GM12878 (cell line): Measurements from ENCODE around the gene ERG. TPM values are rescaled to one million over a fixed set of nuclear protein-coding genes. Genes with fewer than 3 reads are reported as not detected.

Experiments used
- ATAC-seq: fragments of 200-7000 bp; cut with Tn5 transposase; 3 replicates; pipeline ENCODE4 v1.9.1; 2020; ENCODE audit warnings: mild to moderate bottlenecking, moderate library complexity
- BruUV-seq: library from RNA; stranded (reverse); fragments of 400-500 nt; replicated peaks from 2 replicates; lab custom pipeline; 2021; lab: Mats Ljungman, UMichigan
- CTCF ChIA-PET: fragments of 300-600 bp; sonication (Branson Sonifier 250); formaldehyde crosslinking; extraction: SDS; loops from one replicate; lab custom pipeline; 2021; ENCODE audit warnings: inconsistent platforms; lab: Yijun Ruan, JAX
- POLR2A ChIA-PET: fragments of 350-600 bp; formaldehyde crosslinking; extraction: SDS; loops from one replicate; lab custom pipeline; 2021; ENCODE audit warnings: inconsistent platforms; lab: Charles Lee
- RAD21 ChIA-PET: fragments of 300-600 bp; sonication (Branson Sonifier 250); formaldehyde crosslinking; loops from one replicate; lab custom pipeline; 2023; ENCODE audit warnings: antibody characterized with exemption; ENCODE audit not compliant: unreplicated experiment; lab: Charles Lee
- SMC1A ChIA-PET: fragments of 300-600 bp; sonication (Branson Sonifier 250); formaldehyde crosslinking; loops from one replicate; lab custom pipeline; 2023; ENCODE audit not compliant: unreplicated experiment, uncharacterized antibody; lab: Charles Lee
- DNase-seq: peaks from one replicate; pipeline ENCODE4 v3.0.0-alpha.2; 2011; ENCODE audit warnings: low read depth, low spot score
- FAIRE-seq: peaks from 3 replicates; lab custom pipeline; 2011; peaks lifted over from hg19 to GRCh38; lab: Jason Lieb, UNC
- H2AFZ ChIP-seq: 2 replicates; pipeline ENCODE4 v1.6.0; 2011; ENCODE audit warnings: low read depth, low read length, control low read depth; ENCODE audit not compliant: control insufficient read depth
- H3K27ac ChIP-seq: 2 replicates; pipeline ENCODE4 v1.5.1; 2011; ENCODE audit warnings: control low read depth; ENCODE audit not compliant: control insufficient read depth, insufficient read depth
- H3K27me3 ChIP-seq, 2 experiments: replicated peaks in 1 of 2; 2 replicates each; pipeline versions ENCODE4 v1.6.0 to v1.6.1; 2011; ENCODE audit warnings: low read length in 1 of 2; ENCODE audit not compliant: control insufficient read depth in 2 of 2, insufficient read depth in 2 of 2
- H3K36me3 ChIP-seq, 2 experiments: 2 replicates each; pipeline ENCODE4 v1.5.1; 2011; ENCODE audit warnings: low read length in 1 of 2; ENCODE audit not compliant: control insufficient read depth in 2 of 2, insufficient read depth in 2 of 2
- H3K4me1 ChIP-seq: 2 replicates; pipeline ENCODE4 v1.6.1; 2011; ENCODE audit warnings: mild to moderate bottlenecking, low read length, moderate library complexity, mixed read lengths; ENCODE audit not compliant: control insufficient read depth, insufficient read depth
- H3K4me2 ChIP-seq: 2 replicates; pipeline ENCODE4 v1.6.0; 2011; ENCODE audit warnings: control low read depth; ENCODE audit not compliant: control insufficient read depth, insufficient read depth
- H3K4me3 ChIP-seq: fragments of 200-600 bp; sonication (generic); 2 replicates; pipeline ENCODE4 v1.5.1; 2016
- H3K79me2 ChIP-seq: 2 replicates; pipeline ENCODE4 v1.6.0; 2011; ENCODE audit warnings: low read length; ENCODE audit not compliant: control insufficient read depth, insufficient read depth
- H3K9ac ChIP-seq: 2 replicates; pipeline ENCODE4 v1.8.0; 2011; ENCODE audit warnings: low read length, control low read depth, mixed read lengths; ENCODE audit not compliant: control insufficient read depth, insufficient read depth
- H3K9me3 ChIP-seq: replicated peaks from 3 replicates; pipeline ENCODE4 v1.5.1; 2011; ENCODE audit warnings: mild to moderate bottlenecking, low read length; ENCODE audit not compliant: control insufficient read depth, insufficient read depth
- H4K20me1 ChIP-seq: 2 replicates; pipeline ENCODE4 v1.6.0; 2011; ENCODE audit not compliant: control insufficient read depth, insufficient read depth
- ATF7 ChIP-seq: fragments of 450-650 bp; IDR thresholded peaks from 2 replicates; pipeline ENCODE4 v1.6.1; 2016; ENCODE audit warnings: low read depth, mild to moderate bottlenecking
- BCL11A ChIP-seq: IDR thresholded peaks from 2 replicates; pipeline ENCODE4 v1.6.1; 2011; ENCODE audit warnings: low read depth, low read length
- MTA2 ChIP-seq: fragments of 450-650 bp; IDR thresholded peaks from 2 replicates; pipeline ENCODE4 v1.6.1; 2016; ENCODE audit warnings: low read depth, mild to moderate bottlenecking, moderate library complexity
- NBN ChIP-seq: fragments of 450-650 bp; IDR thresholded peaks from 2 replicates; pipeline ENCODE4 v1.6.1; 2016
- YY1 ChIP-seq: IDR thresholded peaks from 2 replicates; pipeline ENCODE4 v1.6.1; 2011; ENCODE audit warnings: low read depth, mild to moderate bottlenecking, low read length
- WGBS: methylation state at CpG from one replicate; pipeline ENCODE4 v1.1.6; 2016; ENCODE audit warnings: low lambda C conversion rate; ENCODE audit not compliant: insufficient replicate concordance, insufficient coverage; ENCODE audit errors: missing lambda C conversion rate; 5-methylcytosine and 5-hydroxymethylcytosine counted together
- in situ Hi-C: fragments of 300-500 bp; cut with MboI; formaldehyde crosslinking; loops from 9 replicates; pipeline ENCODE4 v1.14.3; 2018; ENCODE audit warnings: mixed read lengths
- intact Hi-C: fragments of 100-400 bp; cut with micrococcal nuclease; formaldehyde crosslinking; loops from one replicate; pipeline ENCODE4 v1.14.2; 2022; ENCODE audit not compliant: unreplicated experiment
- polyA plus RNA-seq, 11 experiments: library from polyadenylated mRNA; depleted of rRNA in 4 of 11; unstranded in 6 of 11; stranded (reverse) in 5 of 11; fragments of >200 nt; fragmentation: Nextera tagmentation in 4 of 11; fragmentation: Illumina TruSeq in 1 of 11; extraction: Ambion mirVana in 4 of 11; extraction: Trizol in 1 of 11; gene quantifications; 1 replicate in 1 of 11; 2 replicates in 10 of 11; pipeline versions ENCODE4 v1.2.1 to v1.2.3, GENCODE V29; 2011 to 2016; ENCODE audit warnings: inconsistent platforms in 2 of 11, missing spikeins in 2 of 11, low read depth in 1 of 11
- total RNA-seq, 4 experiments: library from RNA; depleted of rRNA in 3 of 4; stranded (reverse); fragments of >200 nt in 3 of 4; fragmentation: Illumina TruSeq in 1 of 4; extraction: Trizol in 1 of 4; gene quantifications; 2 replicates each; pipeline versions ENCODE4 v1.2.1 to v1.2.3, GENCODE V29; 2013 to 2021
- TF ChIP-seq, protein P1 (sequence below): fragments of 450-650 bp; IDR thresholded peaks from 2 replicates; pipeline ENCODE4 v1.6.1; 2018; ENCODE audit warnings: mild to moderate bottlenecking, low read depth, moderate library complexity; ENCODE audit not compliant: partially characterized antibody
- TF ChIP-seq, protein P2 (sequence below): IDR thresholded peaks from 2 replicates; pipeline ENCODE4 v1.6.1; 2012; ENCODE audit warnings: low read depth, low read length, improper control_type of control experiment
- TF ChIP-seq, protein P3 (sequence below): IDR thresholded peaks from 2 replicates; pipeline ENCODE4 v1.6.1; 2012; ENCODE audit warnings: low read depth, low read length, improper control_type of control experiment

Gene ERG
- total and polyA plus RNA-seq, 10 of the 15 experiments (the other 5 are each of a cell fraction or from before 2014, with no cell fraction given), result not detected

DNA sequence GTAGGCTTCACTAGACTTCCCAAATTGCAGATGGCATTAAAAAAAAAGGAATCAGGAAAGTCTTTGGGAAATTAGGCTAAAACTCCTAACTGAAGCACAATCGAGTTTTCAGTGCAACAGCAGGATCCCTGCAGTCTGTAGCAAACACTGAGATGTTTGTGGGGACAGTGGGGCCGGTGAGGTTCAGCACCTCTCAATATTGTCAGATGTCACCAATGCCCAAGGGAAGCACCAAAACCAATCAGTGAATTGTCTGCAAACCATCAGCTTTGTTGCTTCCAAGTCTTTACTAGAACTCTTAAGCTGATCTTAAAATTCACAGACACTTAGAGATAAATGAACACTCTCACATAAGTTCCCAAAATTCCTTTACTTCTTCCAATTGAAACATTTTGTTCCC is 2.6 kb downstream of the ERG start:
- H3K4me2 ChIP-seq, result no peak overlapping the region
- ATAC-seq (no peak), FAIRE-seq (no peak), DNase-seq (no peak)
- H4K20me1 ChIP-seq, result no peaks in the 10 kb centered on the region; the same call in 1 of the 2 replicates
- RAD21 ChIA-PET, result no interaction called here
- SMC1A ChIA-PET, result no interaction called here
- H3K27me3 ChIP-seq, result peaks cover 4 to 9% of the 10 kb centered on the region in 2 experiments
- H3K79me2 ChIP-seq, result no peaks in the 10 kb centered on the region
- no peak overlapping the region for H3K9ac ChIP-seq
- no peak overlapping the region for H2AFZ ChIP-seq
- intact Hi-C loops, result no loop called here
- no peak overlapping the region for H3K4me3 ChIP-seq
- TF ChIP-seq NBN (no peak), MTA2 (no peak), BCL11A (no peak), ATF7 (no peak), YY1 (no peak)
- TF ChIP-seq, protein P1, sequence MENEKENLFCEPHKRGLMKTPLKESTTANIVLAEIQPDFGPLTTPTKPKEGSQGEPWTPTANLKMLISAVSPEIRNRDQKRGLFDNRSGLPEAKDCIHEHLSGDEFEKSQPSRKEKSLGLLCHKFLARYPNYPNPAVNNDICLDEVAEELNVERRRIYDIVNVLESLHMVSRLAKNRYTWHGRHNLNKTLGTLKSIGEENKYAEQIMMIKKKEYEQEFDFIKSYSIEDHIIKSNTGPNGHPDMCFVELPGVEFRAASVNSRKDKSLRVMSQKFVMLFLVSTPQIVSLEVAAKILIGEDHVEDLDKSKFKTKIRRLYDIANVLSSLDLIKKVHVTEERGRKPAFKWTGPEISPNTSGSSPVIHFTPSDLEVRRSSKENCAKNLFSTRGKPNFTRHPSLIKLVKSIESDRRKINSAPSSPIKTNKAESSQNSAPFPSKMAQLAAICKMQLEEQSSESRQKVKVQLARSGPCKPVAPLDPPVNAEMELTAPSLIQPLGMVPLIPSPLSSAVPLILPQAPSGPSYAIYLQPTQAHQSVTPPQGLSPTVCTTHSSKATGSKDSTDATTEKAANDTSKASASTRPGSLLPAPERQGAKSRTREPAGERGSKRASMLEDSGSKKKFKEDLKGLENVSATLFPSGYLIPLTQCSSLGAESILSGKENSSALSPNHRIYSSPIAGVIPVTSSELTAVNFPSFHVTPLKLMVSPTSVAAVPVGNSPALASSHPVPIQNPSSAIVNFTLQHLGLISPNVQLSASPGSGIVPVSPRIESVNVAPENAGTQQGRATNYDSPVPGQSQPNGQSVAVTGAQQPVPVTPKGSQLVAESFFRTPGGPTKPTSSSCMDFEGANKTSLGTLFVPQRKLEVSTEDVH, result no peak
- TF ChIP-seq, protein P2, sequence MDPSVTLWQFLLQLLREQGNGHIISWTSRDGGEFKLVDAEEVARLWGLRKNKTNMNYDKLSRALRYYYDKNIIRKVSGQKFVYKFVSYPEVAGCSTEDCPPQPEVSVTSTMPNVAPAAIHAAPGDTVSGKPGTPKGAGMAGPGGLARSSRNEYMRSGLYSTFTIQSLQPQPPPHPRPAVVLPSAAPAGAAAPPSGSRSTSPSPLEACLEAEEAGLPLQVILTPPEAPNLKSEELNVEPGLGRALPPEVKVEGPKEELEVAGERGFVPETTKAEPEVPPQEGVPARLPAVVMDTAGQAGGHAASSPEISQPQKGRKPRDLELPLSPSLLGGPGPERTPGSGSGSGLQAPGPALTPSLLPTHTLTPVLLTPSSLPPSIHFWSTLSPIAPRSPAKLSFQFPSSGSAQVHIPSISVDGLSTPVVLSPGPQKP, result no peak
- TF ChIP-seq, protein P3, sequence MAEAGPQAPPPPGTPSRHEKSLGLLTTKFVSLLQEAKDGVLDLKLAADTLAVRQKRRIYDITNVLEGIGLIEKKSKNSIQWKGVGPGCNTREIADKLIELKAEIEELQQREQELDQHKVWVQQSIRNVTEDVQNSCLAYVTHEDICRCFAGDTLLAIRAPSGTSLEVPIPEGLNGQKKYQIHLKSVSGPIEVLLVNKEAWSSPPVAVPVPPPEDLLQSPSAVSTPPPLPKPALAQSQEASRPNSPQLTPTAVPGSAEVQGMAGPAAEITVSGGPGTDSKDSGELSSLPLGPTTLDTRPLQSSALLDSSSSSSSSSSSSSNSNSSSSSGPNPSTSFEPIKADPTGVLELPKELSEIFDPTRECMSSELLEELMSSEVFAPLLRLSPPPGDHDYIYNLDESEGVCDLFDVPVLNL, result no peak
- TF ChIP-seq, all 136 proteins: peak for 0
- no peaks in the 10 kb centered on the region for H3K36me3 ChIP-seq
- in situ Hi-C loops, result no loop called here
- ChIA-PET CTCF (no interaction called here), POLR2A (no interaction called here)
- WGBS, result 0% methylated on average over 2 of the region's 2 CpGs
- no peak overlapping the region for H3K27ac ChIP-seq
- no peaks in the 10 kb centered on the region for H3K9me3 ChIP-seq
- no peaks in the 10 kb centered on the region for H3K4me1 ChIP-seq
- BruUV-seq, result no TSS peak
